Neural cell (in vitro differentiated cells): ENCODE results near the gene SEC23IP.
A peak's percentile ranks its signal among the peaks of the same experiment; 100 is the strongest.

Experiments used
- EP300 ChIP-seq: fragments of 450-650 bp; conservative IDR thresholded peaks from 2 replicates; pipeline ENCODE4 v1.6.1; 2014; ENCODE audit warnings: antibody characterized with exemption, mild to moderate bottlenecking, moderate library complexity; ENCODE audit not compliant: poor library complexity, severe bottlenecking
- EZH2 ChIP-seq: fragments of 200-600, 300-800 bp; shearing (Covaris generic), sonication (generic); IDR thresholded peaks from 2 replicates; pipeline ENCODE4 v1.6.1; 2014; ENCODE audit warnings: antibody characterized with exemption, low read length, borderline replicate concordance, mild to moderate bottlenecking; ENCODE audit not compliant: insufficient read depth, poor library complexity, severe bottlenecking
- MXI1 ChIP-seq: fragments of 450-650 bp; conservative IDR thresholded peaks from 2 replicates; pipeline ENCODE4 v1.6.1; 2014; ENCODE audit warnings: antibody characterized with exemption, mild to moderate bottlenecking; ENCODE audit not compliant: poor library complexity, severe bottlenecking
- POLR2AphosphoS5 ChIP-seq: IDR thresholded peaks from 2 replicates; pipeline ENCODE4 v1.6.1; 2012
- RAD21 ChIP-seq: fragments of 450-650 bp; conservative IDR thresholded peaks from 2 replicates; pipeline ENCODE4 v1.6.1; 2014; ENCODE audit warnings: antibody characterized with exemption, mild to moderate bottlenecking, moderate library complexity
- REST ChIP-seq: IDR thresholded peaks from 2 replicates; pipeline ENCODE4 v1.6.1; 2012; ENCODE audit warnings: borderline replicate concordance
- TAF1 ChIP-seq: IDR thresholded peaks from 2 replicates; pipeline ENCODE4 v1.6.1; 2012; ENCODE audit warnings: low read depth
- TF ChIP-seq, protein P1 (sequence below): fragments of 450-650 bp; IDR thresholded peaks from 2 replicates; pipeline ENCODE4 v1.5.1; 2014; ENCODE audit warnings: antibody characterized with exemption, mild to moderate bottlenecking, moderate library complexity; ENCODE audit not compliant: poor library complexity, severe bottlenecking

- TF ChIP-seq MXI1 (peak; percentile 41), EP300 (peak; percentile 49), EZH2 (no peak), REST (no peak), POLR2AphosphoS5 (peak; percentile 82), RAD21 (peak; percentile 19), TAF1 (no peak)
- TF ChIP-seq, protein P1, sequence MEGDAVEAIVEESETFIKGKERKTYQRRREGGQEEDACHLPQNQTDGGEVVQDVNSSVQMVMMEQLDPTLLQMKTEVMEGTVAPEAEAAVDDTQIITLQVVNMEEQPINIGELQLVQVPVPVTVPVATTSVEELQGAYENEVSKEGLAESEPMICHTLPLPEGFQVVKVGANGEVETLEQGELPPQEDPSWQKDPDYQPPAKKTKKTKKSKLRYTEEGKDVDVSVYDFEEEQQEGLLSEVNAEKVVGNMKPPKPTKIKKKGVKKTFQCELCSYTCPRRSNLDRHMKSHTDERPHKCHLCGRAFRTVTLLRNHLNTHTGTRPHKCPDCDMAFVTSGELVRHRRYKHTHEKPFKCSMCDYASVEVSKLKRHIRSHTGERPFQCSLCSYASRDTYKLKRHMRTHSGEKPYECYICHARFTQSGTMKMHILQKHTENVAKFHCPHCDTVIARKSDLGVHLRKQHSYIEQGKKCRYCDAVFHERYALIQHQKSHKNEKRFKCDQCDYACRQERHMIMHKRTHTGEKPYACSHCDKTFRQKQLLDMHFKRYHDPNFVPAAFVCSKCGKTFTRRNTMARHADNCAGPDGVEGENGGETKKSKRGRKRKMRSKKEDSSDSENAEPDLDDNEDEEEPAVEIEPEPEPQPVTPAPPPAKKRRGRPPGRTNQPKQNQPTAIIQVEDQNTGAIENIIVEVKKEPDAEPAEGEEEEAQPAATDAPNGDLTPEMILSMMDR: no peak
These were observed 19.5 kb upstream of the SEC23IP start for GRCh38 chr10:119872860-119873681.
